ENCODE results near the gene ABCG8.

- TF ChIP-seq, protein P1, sequence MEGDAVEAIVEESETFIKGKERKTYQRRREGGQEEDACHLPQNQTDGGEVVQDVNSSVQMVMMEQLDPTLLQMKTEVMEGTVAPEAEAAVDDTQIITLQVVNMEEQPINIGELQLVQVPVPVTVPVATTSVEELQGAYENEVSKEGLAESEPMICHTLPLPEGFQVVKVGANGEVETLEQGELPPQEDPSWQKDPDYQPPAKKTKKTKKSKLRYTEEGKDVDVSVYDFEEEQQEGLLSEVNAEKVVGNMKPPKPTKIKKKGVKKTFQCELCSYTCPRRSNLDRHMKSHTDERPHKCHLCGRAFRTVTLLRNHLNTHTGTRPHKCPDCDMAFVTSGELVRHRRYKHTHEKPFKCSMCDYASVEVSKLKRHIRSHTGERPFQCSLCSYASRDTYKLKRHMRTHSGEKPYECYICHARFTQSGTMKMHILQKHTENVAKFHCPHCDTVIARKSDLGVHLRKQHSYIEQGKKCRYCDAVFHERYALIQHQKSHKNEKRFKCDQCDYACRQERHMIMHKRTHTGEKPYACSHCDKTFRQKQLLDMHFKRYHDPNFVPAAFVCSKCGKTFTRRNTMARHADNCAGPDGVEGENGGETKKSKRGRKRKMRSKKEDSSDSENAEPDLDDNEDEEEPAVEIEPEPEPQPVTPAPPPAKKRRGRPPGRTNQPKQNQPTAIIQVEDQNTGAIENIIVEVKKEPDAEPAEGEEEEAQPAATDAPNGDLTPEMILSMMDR (IDR thresholded peaks at IDR 0.05) = no peak
- TF ChIP-seq POLR2A (IDR thresholded peaks at IDR 0.05) = no peak
Observed at GRCh38 chr2:43905871-43906270, 67.1 kb downstream of the ABCG8 start.
